ENCODE data around the gene SIRT7.
"Not testable (repeated sequence)": the region's sequence is repeated elsewhere in the genome, so short reads cannot be mapped to it uniquely, and the experiment has no call there.

Gene SIRT7

GRCh38 chr17:81918832-81919545 is 1.0 kb upstream of the SIRT7 start:
- no peak for DNase-seq

- DNase-seq, result not testable (repeated sequence)
Observed at GRCh38 chr17:81918333-81918669, 325 bp upstream of the SIRT7 start.

- no peak for DNase-seq
Observed at GRCh38 chr17:81916234-81917001, 1.6 kb downstream of the SIRT7 start.

- no peak for DNase-seq
Observed at GRCh38 chr17:81915331-81915730, 2.6 kb downstream of the SIRT7 start.

GRCh38 chr17:81914103-81914850 is 3.7 kb downstream of the SIRT7 start:
- DNase-seq, result no peak

GRCh38 chr17:81913394-81914102 is 4.4 kb downstream of the SIRT7 start:
- DNase-seq, result no peak

- no peak for DNase-seq
Observed at GRCh38 chr17:81912441-81913309, 5.3 kb downstream of the SIRT7 start.

GRCh38 chr17:81911969-81912368 is 6.0 kb downstream of the SIRT7 start:
- DNase-seq, result no peak

- peak; percentile 34 for DNase-seq
Observed at GRCh38 chr17:81911277-81911961, 6.6 kb downstream of the SIRT7 start, which contains the start of gene PCYT2. Gene PCYT2 (minus strand): TSS chr17:81911399. CDS start chr17:81911355, 44 bp downstream.

- DNase-seq, result no peak
Observed at GRCh38 chr17:81910840-81911276, 7.1 kb downstream of the SIRT7 start.

- no peak for DNase-seq
Observed at GRCh38 chr17:81909966-81910839, 7.8 kb downstream of the SIRT7 start.

- DNase-seq, result no peak
Observed at GRCh38 chr17:81909231-81909630, 8.7 kb downstream of the SIRT7 start.

GRCh38 chr17:81908793-81909192 is 9.2 kb downstream of the SIRT7 start:
- no peak for DNase-seq

GRCh38 chr17:81907219-81908145 is 10.5 kb downstream of the SIRT7 start:
- DNase-seq, result no peak

- DNase-seq, result no peak
Observed at GRCh38 chr17:81906476-81907218, 11.3 kb downstream of the SIRT7 start.

GRCh38 chr17:81905993-81906392 is 12.0 kb downstream of the SIRT7 start:
- DNase-seq, result no peak

GRCh38 chr17:81905424-81905875 is 12.5 kb downstream of the SIRT7 start:
- DNase-seq, result no peak

Measured in NCI-H187 treated with DMSO at 0.1 percent for 48 hours (cell line).